ENCODE data around the gene PRKCE.

Gene PRKCE

DNA sequence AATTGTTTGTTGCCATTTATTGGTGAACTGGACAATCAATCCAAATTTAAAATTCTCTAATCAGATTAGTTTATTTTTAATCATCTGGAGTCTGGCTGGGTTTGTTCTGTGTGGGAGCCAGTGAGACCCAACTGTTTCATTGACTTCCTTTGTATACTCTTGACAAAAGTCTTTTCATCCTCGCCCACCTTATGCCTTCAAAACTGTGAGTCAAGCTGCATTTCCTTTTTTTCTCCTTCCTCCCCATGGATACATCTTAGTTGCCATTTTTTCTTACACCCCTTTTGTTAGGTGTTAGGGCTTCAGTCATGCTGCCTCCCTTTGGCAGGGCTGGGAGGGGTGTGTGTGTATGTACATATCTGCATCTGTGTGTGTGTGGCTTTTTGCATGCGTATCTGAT lies 117.6 kb downstream of the PRKCE start:
- TF ChIP-seq GATA3 (IDR thresholded peaks at IDR 0.05; ENCODE audit: low read depth, low read length) (no peak), GATA2 (IDR thresholded peaks at IDR 0.05; ENCODE audit: low read depth, low read length) (no peak)

DNA sequence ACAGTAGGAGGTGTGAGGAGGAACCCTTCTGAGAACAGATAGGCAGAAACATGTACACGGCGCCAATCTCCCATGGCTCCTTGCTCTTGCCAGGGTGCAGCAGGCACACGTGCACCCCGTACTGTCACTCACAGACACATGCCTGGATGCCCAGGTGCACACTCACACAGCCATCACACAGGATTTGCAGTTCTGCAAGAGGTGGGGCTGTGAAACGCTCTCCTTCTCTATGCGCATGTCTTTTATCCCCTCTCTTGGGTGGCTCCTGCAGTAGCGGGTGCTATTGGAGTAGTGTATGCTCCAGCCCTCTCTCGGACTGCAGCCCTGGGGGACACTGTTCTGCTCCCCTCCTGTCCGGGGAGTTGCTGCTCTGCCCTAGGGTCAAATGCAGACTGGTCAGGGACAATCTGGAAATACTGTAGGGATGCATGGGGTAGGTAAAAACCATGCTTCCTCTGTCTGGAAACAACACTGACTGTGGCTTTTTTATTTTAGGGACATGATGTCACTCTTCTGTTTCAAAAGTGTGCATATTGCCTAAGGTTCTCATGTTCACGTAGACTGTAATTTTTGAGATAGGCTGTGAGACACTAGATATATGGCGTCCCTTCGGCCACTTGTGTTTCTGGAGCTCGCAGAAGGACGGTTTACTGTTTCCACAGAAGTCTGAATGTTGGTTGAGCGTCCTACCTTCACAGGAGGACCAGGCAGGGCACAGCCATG lies 118.5 kb downstream of the PRKCE start:
- TF ChIP-seq GATA3 (IDR thresholded peaks at IDR 0.05; ENCODE audit: low read depth, low read length) (no peak), GATA2 (IDR thresholded peaks at IDR 0.05; ENCODE audit: low read depth, low read length) (no peak)

DNA sequence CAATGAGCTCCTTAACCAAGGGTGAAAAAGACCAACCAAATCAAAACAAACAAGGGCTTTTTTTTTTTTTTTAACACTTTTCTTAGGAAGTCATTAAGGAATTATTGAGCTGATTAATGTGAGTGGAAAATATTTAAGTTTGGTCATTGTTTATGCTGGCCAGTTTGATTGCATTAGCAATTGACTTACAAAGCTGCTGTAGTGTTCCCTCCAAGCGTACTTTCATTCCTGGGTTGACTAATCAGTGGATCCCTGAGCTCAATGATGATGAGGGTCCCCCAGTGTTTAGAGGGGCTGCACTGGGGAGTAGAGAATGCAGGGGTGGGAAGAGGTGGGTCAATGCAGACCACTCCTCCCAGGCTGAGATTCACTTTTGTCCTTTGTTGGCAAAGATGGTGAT lies 119.3 kb downstream of the PRKCE start:
- TF ChIP-seq GATA3 (IDR thresholded peaks at IDR 0.05; ENCODE audit: low read depth, low read length): no peak
- TF ChIP-seq GATA2 (IDR thresholded peaks at IDR 0.05; ENCODE audit: low read depth, low read length): no peak

DNA sequence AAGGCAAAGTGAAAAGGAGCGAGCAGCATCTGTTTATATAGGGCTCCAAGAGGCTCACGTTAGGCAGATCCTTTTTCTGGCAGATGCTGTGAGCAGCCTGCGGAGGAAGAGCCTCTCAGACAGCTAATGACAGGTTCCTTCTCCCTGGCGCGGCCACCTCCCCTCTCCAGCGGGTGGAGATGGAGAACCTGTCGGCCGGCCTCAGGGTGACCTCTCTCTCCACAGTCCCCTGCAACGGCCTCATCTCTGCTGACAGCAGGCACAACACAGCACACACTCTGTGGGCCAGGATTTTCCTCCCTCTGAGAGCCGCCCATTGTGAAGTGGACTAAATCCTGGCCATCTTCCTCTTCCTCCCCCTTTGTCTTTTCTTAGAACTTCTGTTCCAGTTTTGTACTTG lies 119.8 kb downstream of the PRKCE start:
- TF ChIP-seq GATA2 (IDR thresholded peaks at IDR 0.05; ENCODE audit: low read depth, low read length) (no peak), GATA3 (IDR thresholded peaks at IDR 0.05; ENCODE audit: low read depth, low read length) (no peak)

DNA sequence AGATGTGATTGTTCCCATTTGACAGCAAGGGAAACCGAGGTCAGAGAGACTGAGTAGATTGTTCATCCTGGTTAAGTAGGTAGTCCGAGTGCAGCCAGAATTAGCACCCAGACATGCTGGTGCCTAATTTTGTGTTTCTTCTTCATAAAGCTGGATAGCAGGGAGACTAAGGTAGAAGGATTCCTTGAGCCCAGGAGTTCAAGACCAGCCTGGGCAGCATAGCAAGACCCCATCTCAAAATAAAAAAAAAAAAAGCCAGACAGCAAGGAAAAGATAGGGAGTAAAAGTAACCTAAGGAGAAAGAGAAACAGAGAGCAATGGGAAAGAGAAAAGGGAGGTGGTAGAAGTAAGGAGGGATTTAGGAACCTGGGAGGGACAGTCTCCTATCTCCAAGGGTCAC lies 120.6 kb downstream of the PRKCE start:
- TF ChIP-seq GATA2 (IDR thresholded peaks at IDR 0.05; ENCODE audit: low read depth, low read length): no peak
- TF ChIP-seq GATA3 (IDR thresholded peaks at IDR 0.05; ENCODE audit: low read depth, low read length): no peak

DNA sequence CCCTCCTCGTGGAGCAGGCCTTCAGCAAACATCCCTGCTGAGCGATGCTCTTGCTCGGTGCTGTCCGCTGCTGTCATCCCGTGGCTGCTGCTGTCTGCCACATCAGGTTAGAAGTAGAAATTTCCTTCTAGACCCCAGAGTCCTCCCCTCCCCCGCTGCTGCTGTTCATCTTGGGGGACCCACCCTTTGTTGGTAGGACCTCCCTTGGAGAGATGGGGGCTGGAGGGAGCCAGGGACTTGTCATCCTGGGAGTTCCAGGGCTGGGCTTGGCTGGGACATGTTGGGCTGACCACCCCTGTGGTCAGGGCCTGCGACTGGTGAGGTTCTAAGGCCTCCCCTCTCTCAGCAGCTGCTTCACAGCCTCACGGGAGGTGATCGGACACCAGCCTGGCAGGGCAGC lies 122.4 kb downstream of the PRKCE start:
- no peak for TF ChIP-seq GATA2 (IDR thresholded peaks at IDR 0.05; ENCODE audit: low read depth, low read length)
- no peak for TF ChIP-seq GATA3 (IDR thresholded peaks at IDR 0.05; ENCODE audit: low read depth, low read length)

DNA sequence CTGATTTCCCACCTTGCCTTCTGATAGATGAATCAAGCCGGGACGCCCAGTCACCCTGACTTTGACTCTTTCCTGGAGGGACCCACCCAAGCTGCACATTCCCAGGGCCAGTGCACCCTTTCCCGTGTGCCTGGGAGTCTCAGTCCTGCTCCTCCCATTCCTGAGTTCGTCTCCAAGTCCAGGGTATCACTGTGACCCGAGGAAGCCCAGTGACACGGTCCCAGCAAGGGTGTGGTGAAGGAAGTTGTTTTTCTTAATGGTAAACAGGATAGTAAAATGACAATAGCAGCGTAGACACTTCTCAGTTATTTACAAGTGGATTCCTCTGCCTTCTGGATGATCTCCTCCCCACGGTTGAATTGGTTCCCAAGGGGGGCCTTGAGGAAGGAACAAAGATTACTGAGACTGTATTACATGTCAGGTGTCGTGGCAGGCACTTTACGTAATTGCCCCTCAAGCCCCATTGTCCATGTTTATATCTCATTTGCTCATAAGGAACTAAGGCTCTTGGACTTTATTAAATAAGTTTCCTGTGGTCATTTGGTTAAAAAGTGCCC lies 123.3 kb downstream of the PRKCE start:
- no peak for TF ChIP-seq GATA3 (IDR thresholded peaks at IDR 0.05; ENCODE audit: low read depth, low read length)
- no peak for TF ChIP-seq GATA2 (IDR thresholded peaks at IDR 0.05; ENCODE audit: low read depth, low read length)

DNA sequence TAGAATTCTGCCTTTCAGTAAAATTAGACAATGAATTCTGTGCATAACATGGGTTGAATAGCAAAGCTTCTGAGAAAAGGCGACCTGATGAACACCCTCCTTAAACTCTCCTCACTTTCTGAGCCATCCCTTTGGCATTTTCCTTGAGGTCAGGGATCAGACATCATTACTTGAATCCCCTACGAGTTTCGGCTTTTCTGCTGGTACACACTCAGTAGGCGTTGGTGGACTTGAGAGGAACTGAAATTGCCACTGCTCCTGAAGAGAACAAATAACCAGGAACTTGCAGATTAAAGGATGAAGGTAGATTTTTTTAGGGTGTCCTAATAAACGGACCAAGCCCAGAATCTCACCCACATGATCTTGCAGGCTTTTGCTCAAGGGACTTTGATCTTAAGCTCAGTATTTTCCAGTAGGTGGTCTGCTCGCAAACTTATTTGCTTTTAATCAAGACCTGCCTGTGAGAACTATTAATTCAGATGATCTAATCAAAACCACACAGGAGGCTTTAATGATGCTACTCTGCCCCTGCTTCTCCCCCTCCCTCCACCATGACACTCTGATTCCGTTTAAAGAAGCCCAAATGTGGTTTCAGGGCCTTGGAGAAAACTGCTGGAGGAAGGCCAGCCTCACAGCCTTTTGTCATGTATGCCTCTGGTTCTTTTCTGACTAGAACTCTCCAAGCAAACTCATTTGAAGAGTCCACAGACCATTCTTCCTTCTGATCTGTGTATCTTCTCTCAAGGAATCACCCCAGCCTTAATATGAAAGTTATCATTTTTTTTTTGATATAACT lies 124.9 kb downstream of the PRKCE start:
- no peak for TF ChIP-seq GATA3 (IDR thresholded peaks at IDR 0.05; ENCODE audit: low read depth, low read length)
- TF ChIP-seq GATA2 (IDR thresholded peaks at IDR 0.05; ENCODE audit: low read depth, low read length): no peak

DNA sequence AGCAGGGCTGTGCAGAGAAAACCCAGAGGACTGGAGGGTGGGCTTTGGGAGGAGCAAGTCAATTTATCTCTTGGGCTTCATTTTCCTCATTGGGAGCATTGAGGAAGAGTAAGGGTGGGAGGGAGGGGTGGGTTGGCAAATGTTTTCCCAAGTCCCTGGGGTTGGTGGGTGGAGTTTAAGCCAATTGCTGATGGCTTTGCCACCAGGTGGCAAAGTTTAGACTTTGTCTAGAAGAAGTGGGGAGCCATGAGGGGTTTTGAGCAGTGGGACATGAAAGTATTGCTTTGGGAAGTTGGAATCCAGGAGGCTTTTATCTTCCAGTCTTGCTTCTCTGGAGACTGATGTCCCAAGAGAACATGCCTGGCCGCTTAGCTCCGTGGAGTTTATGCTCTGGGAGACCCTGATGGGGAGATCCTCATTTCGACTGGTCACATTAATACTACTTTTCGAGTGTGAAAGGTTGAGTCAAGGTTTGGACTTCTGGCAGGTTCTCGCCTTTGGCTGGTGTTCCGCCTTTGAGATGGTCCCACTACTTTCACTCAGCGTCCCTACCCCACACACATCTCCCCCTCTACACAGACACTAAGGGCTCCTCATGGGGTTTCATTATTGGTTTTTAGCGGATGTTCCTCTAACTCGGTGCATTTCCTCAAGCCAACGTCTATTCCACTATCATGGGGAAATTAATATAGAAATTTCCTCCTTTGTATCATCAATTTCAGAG lies 126.7 kb downstream of the PRKCE start:
- TF ChIP-seq GATA2 (IDR thresholded peaks at IDR 0.05; ENCODE audit: low read depth, low read length): no peak

DNA sequence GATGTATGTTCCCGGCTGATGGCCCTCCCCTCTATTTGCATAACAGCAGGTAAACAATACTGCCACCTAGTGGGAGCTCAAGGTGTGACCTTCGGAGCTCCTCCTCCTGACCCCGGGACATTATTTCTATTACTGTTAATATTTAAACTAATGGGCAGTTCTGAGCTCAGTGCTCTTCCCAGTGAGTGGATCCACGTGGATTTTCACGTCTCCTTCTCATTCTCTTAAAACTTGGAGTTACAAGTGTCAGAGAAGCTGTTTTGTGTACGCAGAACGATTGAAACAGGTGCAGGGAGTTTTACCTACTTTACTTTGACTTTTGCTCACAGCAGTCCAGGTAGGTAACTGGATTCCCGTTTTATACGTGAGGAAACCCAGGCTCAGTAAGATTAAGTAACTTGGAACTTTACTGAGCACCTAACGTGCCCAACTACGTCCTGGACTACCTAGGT lies 127.3 kb downstream of the PRKCE start:
- TF ChIP-seq GATA3 (IDR thresholded peaks at IDR 0.05; ENCODE audit: low read depth, low read length): no peak
- TF ChIP-seq GATA2 (IDR thresholded peaks at IDR 0.05; ENCODE audit: low read depth, low read length): no peak

DNA sequence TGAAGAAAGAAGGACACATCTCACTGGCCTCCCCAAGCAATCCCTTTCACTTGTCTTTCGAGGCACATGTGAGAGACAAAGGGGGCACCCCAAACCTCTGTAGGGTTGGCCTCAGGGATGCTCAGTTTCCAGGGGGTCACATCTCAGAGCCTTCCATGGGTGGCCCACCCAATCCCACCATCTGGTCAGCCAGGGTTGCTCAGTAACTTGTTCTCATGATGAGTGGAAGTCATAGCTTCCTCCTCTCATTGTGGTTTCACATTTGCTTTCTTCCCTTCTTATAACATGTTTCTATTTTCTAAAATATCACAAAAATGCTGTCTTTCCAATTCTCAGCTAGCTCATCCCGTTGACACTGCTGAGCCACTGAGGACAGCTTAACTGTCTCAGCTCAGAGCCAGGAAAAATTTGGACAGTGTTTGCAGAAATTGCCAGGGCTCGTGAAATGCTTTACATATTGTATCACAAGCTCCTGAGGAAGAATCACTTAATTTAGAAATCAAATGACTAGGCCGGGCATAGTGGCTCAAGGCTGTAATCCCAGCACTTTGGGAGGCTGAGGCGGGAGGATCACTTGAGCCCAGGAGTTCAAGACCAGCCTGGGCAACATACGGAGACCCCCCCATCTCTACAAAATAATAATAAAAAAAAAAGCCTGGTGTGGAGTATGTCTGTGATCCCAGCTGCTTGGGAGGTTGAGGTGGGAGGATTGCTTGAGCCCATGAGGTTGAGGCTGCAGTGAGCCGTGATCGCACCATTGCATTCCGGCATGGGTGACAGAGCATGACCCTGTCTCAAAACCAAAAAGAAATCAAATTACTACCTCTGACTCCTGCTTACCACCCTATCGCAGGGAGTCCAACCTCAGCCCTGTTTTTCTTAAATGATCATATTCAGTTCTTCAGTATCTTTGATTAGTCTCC lies 129.3 kb downstream of the PRKCE start:
- TF ChIP-seq GATA2 (IDR thresholded peaks at IDR 0.05; ENCODE audit: low read depth, low read length) (no peak), GATA3 (IDR thresholded peaks at IDR 0.05; ENCODE audit: low read depth, low read length) (no peak)

DNA sequence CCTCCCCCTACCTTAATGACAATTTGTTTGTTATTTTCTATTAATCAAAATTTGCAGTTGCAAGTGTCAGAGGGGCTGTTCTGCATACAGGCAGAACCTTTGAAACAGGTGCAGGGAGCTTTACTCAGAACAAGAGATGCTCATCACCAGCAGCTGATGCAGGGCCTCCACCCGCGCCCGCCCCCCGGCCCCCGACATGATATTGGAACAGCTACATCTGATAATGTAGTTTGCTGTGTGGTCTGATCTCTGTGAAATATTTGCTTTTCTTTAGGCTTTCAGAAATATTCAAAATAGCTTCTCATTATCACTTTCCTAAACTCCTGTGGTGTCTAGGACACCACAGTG lies 130.0 kb downstream of the PRKCE start:
- no peak for TF ChIP-seq GATA2 (IDR thresholded peaks at IDR 0.05; ENCODE audit: low read depth, low read length)
- no peak for TF ChIP-seq GATA3 (IDR thresholded peaks at IDR 0.05; ENCODE audit: low read depth, low read length)

DNA sequence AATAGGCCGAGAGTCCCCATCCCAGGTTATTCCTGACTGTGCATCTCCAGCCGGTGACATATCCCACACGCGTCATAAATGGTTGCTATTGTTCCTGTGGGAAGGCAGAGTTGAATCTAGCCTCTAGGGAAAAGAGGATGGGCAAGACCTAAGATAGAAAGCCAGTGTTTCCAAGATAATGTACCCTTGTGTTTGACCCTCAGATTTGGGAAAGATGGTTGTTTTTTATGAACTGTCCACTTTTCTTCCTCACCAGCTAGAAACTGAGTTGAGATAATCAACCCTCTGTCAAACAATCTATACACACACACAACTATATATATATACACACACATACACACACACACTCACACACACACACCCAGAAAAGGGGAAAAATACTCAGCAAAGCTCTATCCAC lies 131.0 kb downstream of the PRKCE start:
- TF ChIP-seq GATA3 (IDR thresholded peaks at IDR 0.05; ENCODE audit: low read depth, low read length): no peak
- no peak for TF ChIP-seq GATA2 (IDR thresholded peaks at IDR 0.05; ENCODE audit: low read depth, low read length)
